ENCODE results near the gene ARHGAP4. TPM values are rescaled to one million over a fixed set of nuclear protein-coding genes. Genes with fewer than 3 reads are reported as not detected.

Gene ARHGAP4
- total and polyA plus RNA-seq, 2 of the 4 experiments (the other 2 are of a cell fraction) = 0.18 to 0.72 TPM

GRCh38 chrX:153878345-153878744 is 47.7 kb downstream of the ARHGAP4 start:
- DNase-seq = no peak
- Histone ChIP-seq H3K56ac (ENCODE audit: extremely low read depth, insufficient read depth, low read length) (no peak overlapping the region), H3K9me3 (ENCODE audit: control insufficient read depth, insufficient read depth, low read length) (no peaks in the 10 kb centered on the region), H4K8ac (ENCODE audit: low read depth in 2 of 2, low read length in 2 of 2) (no peak overlapping the region), H2AFZ (replicated peaks; ENCODE audit: low read length, poor library complexity) (no peak overlapping the region), H3K14ac (replicated peaks; ENCODE audit: low read depth, low read length) (no peak overlapping the region), H3K23ac (ENCODE audit: low read depth, low read length) (no peak overlapping the region), H4K5ac (ENCODE audit: low read depth, low read length) (no peak overlapping the region), H4K91ac (ENCODE audit: insufficient read depth, low read depth, low read length) (no peak overlapping the region), H2BK5ac (ENCODE audit: low read depth, low read length, poor library complexity, severe bottlenecking) (no peak overlapping the region), H3K27ac (ENCODE audit: insufficient read depth, low read length) (no peak overlapping the region), H2AK5ac (ENCODE audit: low read depth, low read length) (no peak overlapping the region), H2BK15ac (ENCODE audit: low read depth, low read length) (no peak overlapping the region), H3K36me3 (ENCODE audit: control insufficient read depth, insufficient read depth, low read length) (no peaks in the 10 kb centered on the region), H3K79me1 (ENCODE audit: low read depth in 1 of 2, low read length in 2 of 2) (no peaks in the 10 kb centered on the region), H3K4me1 (ENCODE audit: control insufficient read depth, insufficient read depth, low read length) (no peaks in the 10 kb centered on the region), H4K20me1 (ENCODE audit: insufficient read depth, low read length) (no peaks in the 10 kb centered on the region; the same call in 1 of the 2 replicates), H2AK9ac (replicated peaks; ENCODE audit: low read depth, low read length, poor library complexity) (no peak overlapping the region), H3K4me2 (ENCODE audit: low read depth, low read length) (no peak overlapping the region), H2BK20ac (ENCODE audit: low read depth, low read length) (no peak overlapping the region), H3K4me3 (ENCODE audit: insufficient read depth, low read depth, low read length) (no peak overlapping the region), H3K9ac (ENCODE audit: low read depth, low read length) (no peak overlapping the region), H3K4ac (ENCODE audit: low read depth, low read length) (no peak overlapping the region), H3K9me1 (ENCODE audit: insufficient read depth, low read length) (no peaks in the 10 kb centered on the region), H3K27me3 (ENCODE audit: control insufficient read depth, insufficient read depth, low read length) (peaks cover 31% of the 10 kb centered on the region), H3K18ac (ENCODE audit: low read depth, low read length) (no peak overlapping the region), H2BK120ac (ENCODE audit: low read depth, low read length) (no peak overlapping the region)
- no peak for TF ChIP-seq MAFK (IDR thresholded peaks at IDR 0.05; ENCODE audit: low read depth, low read length)
- TF ChIP-seq CTCF (conservative IDR thresholded peaks at IDR 0.05; ENCODE audit: low read depth, low read length) = no peak
- TF ChIP-seq RFX5 (IDR thresholded peaks at IDR 0.05; ENCODE audit: low read depth, low read length) = no peak
- no peak for TF ChIP-seq MAZ (IDR thresholded peaks at IDR 0.05; ENCODE audit: borderline replicate concordance, low read depth, low read length)
- TF ChIP-seq USF2 (IDR thresholded peaks at IDR 0.05; ENCODE audit: low read depth, low read length) = no peak
- TF ChIP-seq BHLHE40 (IDR thresholded peaks at IDR 0.05; ENCODE audit: low read depth, low read length) = no peak
- no peak for TF ChIP-seq RAD21 (IDR thresholded peaks at IDR 0.05; ENCODE audit: low read length)
- TF ChIP-seq CHD1 (IDR thresholded peaks at IDR 0.05; ENCODE audit: low read depth, low read length) = no peak
- no peak for TF ChIP-seq NFE2L2 (IDR thresholded peaks at IDR 0.05; ENCODE audit: low read depth, low read length)
- TF ChIP-seq POLR2A (IDR thresholded peaks at IDR 0.05; ENCODE audit: low read depth, low read length) = no peak
- TF ChIP-seq RCOR1 (IDR thresholded peaks at IDR 0.05; ENCODE audit: insufficient replicate concordance, low read length) = no peak
- TF ChIP-seq MXI1 (IDR thresholded peaks at IDR 0.05; ENCODE audit: borderline replicate concordance, low read depth, low read length) = no peak
- TF ChIP-seq, protein P1, sequence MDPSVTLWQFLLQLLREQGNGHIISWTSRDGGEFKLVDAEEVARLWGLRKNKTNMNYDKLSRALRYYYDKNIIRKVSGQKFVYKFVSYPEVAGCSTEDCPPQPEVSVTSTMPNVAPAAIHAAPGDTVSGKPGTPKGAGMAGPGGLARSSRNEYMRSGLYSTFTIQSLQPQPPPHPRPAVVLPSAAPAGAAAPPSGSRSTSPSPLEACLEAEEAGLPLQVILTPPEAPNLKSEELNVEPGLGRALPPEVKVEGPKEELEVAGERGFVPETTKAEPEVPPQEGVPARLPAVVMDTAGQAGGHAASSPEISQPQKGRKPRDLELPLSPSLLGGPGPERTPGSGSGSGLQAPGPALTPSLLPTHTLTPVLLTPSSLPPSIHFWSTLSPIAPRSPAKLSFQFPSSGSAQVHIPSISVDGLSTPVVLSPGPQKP (IDR thresholded peaks at IDR 0.05; ENCODE audit: borderline replicate concordance, low read depth, low read length) = no peak
- no peak for TF ChIP-seq FOS (IDR thresholded peaks at IDR 0.05; ENCODE audit: low read depth, low read length)
- no peak for TF ChIP-seq CEBPB (IDR thresholded peaks at IDR 0.05; ENCODE audit: low read depth, low read length)
- TF ChIP-seq SMC3 (IDR thresholded peaks at IDR 0.05; ENCODE audit: low read depth, low read length) = no peak
- CTCF ChIA-PET = no interaction called here
- no TSS peak for BruUV-seq (replicated peaks)
- dilution Hi-C loops (cut with HindIII; ENCODE audit: low sequenced_read_pairs, unreplicated experiment) = no loop called here
- WGBS, 2 experiments (ENCODE audit: extremely low coverage in 2 of 2, insufficient read length in 1 of 2) = 60% methylated on average over 1 of the region's 5 CpGs; no CpG with 5 or more reads in 1 of the 2 experiments
- intact Hi-C loops (cut with micrococcal nuclease) = no loop called here
- POLR2A ChIA-PET (ENCODE audit: unreplicated experiment) = no interaction called here
- no peak for ATAC-seq (ENCODE audit: low read depth)
- in situ Hi-C loops (cut with MboI; ENCODE audit: low sequenced_read_pairs) = no loop called here

All from IMR-90 (cell line).